ENCODE data around the gene FAM168A. TPM values are rescaled to one million over a fixed set of nuclear protein-coding genes. Genes with fewer than 3 reads are reported as not detected.

Gene FAM168A
- total and polyA plus RNA-seq, 2 of the 8 experiments (the other 6 are each of a cell fraction or from before 2014, with no cell fraction given), result 17.1 to 21.6 TPM

GRCh38 chr11:73510877-73511276 is 87.0 kb downstream of the FAM168A start (continued):
- TF ChIP-seq CHD7 (IDR thresholded peaks at IDR 0.05; ENCODE audit: insufficient replicate concordance, low read length), result no peak
- TF ChIP-seq RAD21 (IDR thresholded peaks at IDR 0.05 in 1 of 2, conservative IDR thresholded peaks at IDR 0.05 in 1 of 2; ENCODE audit: low read depth in 2 of 2, low read length in 2 of 2), result no peak
- TF ChIP-seq RXRA (IDR thresholded peaks at IDR 0.05; ENCODE audit: insufficient read depth, low read depth, low read length), result no peak
- TF ChIP-seq JUN (IDR thresholded peaks at IDR 0.05; ENCODE audit: low read depth, low read length), result no peak
- no peak for TF ChIP-seq CTBP2 (IDR thresholded peaks at IDR 0.05; ENCODE audit: borderline replicate concordance, insufficient read depth, insufficient read length, low read length)
- no peak for TF ChIP-seq ZNF274 (IDR thresholded peaks at IDR 0.05; ENCODE audit: borderline replicate concordance, extremely low read depth, low read length)
- no peak for TF ChIP-seq TEAD4 (IDR thresholded peaks at IDR 0.05; ENCODE audit: low read depth, low read length)

Data from H1 (cell line).